ENCODE data around the gene CSK. TPM values are rescaled to one million over a fixed set of nuclear protein-coding genes. Genes with fewer than 3 reads are reported as not detected.

CSK gene
- total and polyA plus RNA-seq, 2 of the 8 experiments (the other 6 are each of a cell fraction or from before 2014, with no cell fraction given): 13.7 to 50.2 TPM

- Histone ChIP-seq H3K27ac (ENCODE audit: low read depth, low read length) (no peak overlapping the region), H3K36me3 (ENCODE audit: control insufficient read depth in 2 of 4, insufficient read depth in 4 of 4, low read length in 3 of 4) (no peaks in the 10 kb centered on the region), H4K20me1 (replicated peaks in 1 of 2; ENCODE audit: control insufficient read depth in 1 of 2, insufficient read depth in 2 of 2, low read length in 2 of 2) (no peaks in the 10 kb centered on the region), H3K79me1 (ENCODE audit: low read depth, low read length) (no peaks in the 10 kb centered on the region), H3K14ac (ENCODE audit: insufficient read length) (no peak overlapping the region), H3K4me2 (ENCODE audit: insufficient read depth in 1 of 2, low read depth in 2 of 2, low read length in 2 of 2) (no peak overlapping the region), H3K4ac (replicated peaks; ENCODE audit: insufficient read length, low read depth, low read length) (no peak overlapping the region), H2BK5ac (ENCODE audit: low read depth, low read length) (no peak overlapping the region), H2BK15ac (ENCODE audit: low read length) (no peak overlapping the region), H3K56ac (replicated peaks; ENCODE audit: insufficient read length, low read depth, low read length) (no peak overlapping the region), H3K23me2 (ENCODE audit: low read depth, low read length) (no peaks in the 10 kb centered on the region), H3K9ac (replicated peaks in 1 of 4; ENCODE audit: extremely low read depth in 1 of 4, low read depth in 3 of 4, low read length in 3 of 4) (no peak overlapping the region), H4K5ac (ENCODE audit: insufficient read length, low read depth, low read length) (no peak overlapping the region), H3K4me1 (replicated peaks in 1 of 4; ENCODE audit: control insufficient read depth in 3 of 4, insufficient read depth in 4 of 4, low read length in 3 of 4) (peaks cover 0 to 4% (median 0%) of the 10 kb centered on the region in 4 experiments; a peak in 2 of 7 replicates), H2BK12ac (ENCODE audit: low read depth, low read length) (no peak overlapping the region), H2AFZ (ENCODE audit: low read length) (no peak overlapping the region), H3K23ac (ENCODE audit: insufficient read length) (no peak overlapping the region), H3K4me3 (ENCODE audit: extremely low read depth in 1 of 4, insufficient read depth in 2 of 4, low read depth in 3 of 4, low read length in 4 of 4) (no peak overlapping the region), H2BK120ac (replicated peaks; ENCODE audit: low read depth, low read length) (no peak overlapping the region), H3K9me3 (ENCODE audit: insufficient read depth in 2 of 2, low read depth in 1 of 2, low read length in 1 of 2) (no peaks in the 10 kb centered on the region), H3K79me2 (ENCODE audit: control insufficient read depth in 1 of 2, insufficient read depth in 2 of 2, low read length in 2 of 2) (no peaks in the 10 kb centered on the region), H3K18ac (ENCODE audit: extremely low read depth, low read length) (no peak overlapping the region), H3K27me3 (replicated peaks in 1 of 4; ENCODE audit: control insufficient read depth in 3 of 4, extremely low read depth in 1 of 4, insufficient read depth in 3 of 4, low read length in 3 of 4) (peaks cover 0 to 4% (median 2%) of the 10 kb centered on the region in 4 experiments; a peak in 2 of 7 replicates), H2AK5ac (ENCODE audit: low read depth, low read length) (no peak overlapping the region; the same call in 1 of the 2 replicates), H4K91ac (replicated peaks; ENCODE audit: insufficient read length, low read length) (no peak overlapping the region), H2BK20ac (ENCODE audit: low read length) (no peak overlapping the region), H4K8ac (ENCODE audit: extremely low read depth, insufficient read depth, low read length) (no peak overlapping the region)
- 86% methylated on average over 8 of the region's 8 CpGs; no CpG with 5 or more reads in 1 of the 2 experiments for WGBS, 2 experiments (ENCODE audit: extremely low coverage in 1 of 2, insufficient coverage in 1 of 2, insufficient read length in 1 of 2, insufficient replicate concordance in 2 of 2, low coverage in 1 of 2, low lambda C conversion rate in 2 of 2, missing lambda C conversion rate in 1 of 2)
- POLR2A ChIA-PET (ENCODE audit: partially characterized antibody): interaction anchor here (0.7 to 4.8 kb wide), 5 partner anchors 8 to 134 kb away, joined by 3 to 47 read pairs (median 4); partner anchors contain the start of gene CYP1A1
- FAIRE-seq: no peak
- CTCF ChIA-PET (ENCODE audit: partially characterized antibody): interaction anchor here (0.6 to 53.7 kb wide), 5 partner anchors 18 to 127 kb away, joined by 3 to 1439 read pairs (median 4); partner anchors contain the start of gene CLK3
- DNase-seq (ENCODE audit: low read depth in 1 of 2, low spot score in 2 of 2): no peak
- TF ChIP-seq RBBP5 (IDR thresholded peaks at IDR 0.05; ENCODE audit: borderline replicate concordance, low read depth, low read length): no peak
- no peak for TF ChIP-seq FOSL1 (IDR thresholded peaks at IDR 0.05; ENCODE audit: insufficient read depth, low read depth, low read length)
- TF ChIP-seq E2F6 (IDR thresholded peaks at IDR 0.05): no peak
- no peak for TF ChIP-seq RFX5 (IDR thresholded peaks at IDR 0.05; ENCODE audit: borderline replicate concordance, low read depth, low read length)
- no peak for TF ChIP-seq POLR2AphosphoS5 (IDR thresholded peaks at IDR 0.05; ENCODE audit: low read depth, low read length)
- TF ChIP-seq POU5F1 (IDR thresholded peaks at IDR 0.05; ENCODE audit: low read depth, low read length): no peak
- no peak for TF ChIP-seq PHF8 (conservative IDR thresholded peaks at IDR 0.05; ENCODE audit: low read depth, low read length)
- TF ChIP-seq SIX5 (IDR thresholded peaks at IDR 0.05; ENCODE audit: low read depth, low read length): no peak
- TF ChIP-seq BRCA1 (IDR thresholded peaks at IDR 0.05; ENCODE audit: low read depth, low read length): no peak
- TF ChIP-seq TAF1 (IDR thresholded peaks at IDR 0.05; ENCODE audit: low read depth, low read length): no peak
- TF ChIP-seq, protein P1, sequence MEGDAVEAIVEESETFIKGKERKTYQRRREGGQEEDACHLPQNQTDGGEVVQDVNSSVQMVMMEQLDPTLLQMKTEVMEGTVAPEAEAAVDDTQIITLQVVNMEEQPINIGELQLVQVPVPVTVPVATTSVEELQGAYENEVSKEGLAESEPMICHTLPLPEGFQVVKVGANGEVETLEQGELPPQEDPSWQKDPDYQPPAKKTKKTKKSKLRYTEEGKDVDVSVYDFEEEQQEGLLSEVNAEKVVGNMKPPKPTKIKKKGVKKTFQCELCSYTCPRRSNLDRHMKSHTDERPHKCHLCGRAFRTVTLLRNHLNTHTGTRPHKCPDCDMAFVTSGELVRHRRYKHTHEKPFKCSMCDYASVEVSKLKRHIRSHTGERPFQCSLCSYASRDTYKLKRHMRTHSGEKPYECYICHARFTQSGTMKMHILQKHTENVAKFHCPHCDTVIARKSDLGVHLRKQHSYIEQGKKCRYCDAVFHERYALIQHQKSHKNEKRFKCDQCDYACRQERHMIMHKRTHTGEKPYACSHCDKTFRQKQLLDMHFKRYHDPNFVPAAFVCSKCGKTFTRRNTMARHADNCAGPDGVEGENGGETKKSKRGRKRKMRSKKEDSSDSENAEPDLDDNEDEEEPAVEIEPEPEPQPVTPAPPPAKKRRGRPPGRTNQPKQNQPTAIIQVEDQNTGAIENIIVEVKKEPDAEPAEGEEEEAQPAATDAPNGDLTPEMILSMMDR (IDR thresholded peaks at IDR 0.05; ENCODE audit: control extremely low read depth in 1 of 3, insufficient read depth in 1 of 3, low read depth in 1 of 3, low read length in 3 of 3): no peak
These were observed 29.9 kb upstream of the CSK start for GRCh38 chr15:74752011-74752410.
